AG04449 (cell line): ENCODE data around the gene MAP7D3.
"Not testable (repeated sequence)": the region's sequence is repeated elsewhere in the genome, so short reads cannot be mapped to it uniquely, and the experiment has no call there.

ENCODE experiments used
- CTCF ChIA-PET: fragments of 350-600 bp; formaldehyde crosslinking; extraction: SDS; loops from one replicate; lab custom pipeline; 2021; ENCODE audit warnings: antibody characterized with exemption; lab: Yijun Ruan, JAX
- POLR2A ChIA-PET: fragments of 400-600, 350-600 bp; formaldehyde crosslinking; extraction: SDS; loops from one replicate; lab custom pipeline; 2020; ENCODE audit warnings: antibody characterized with exemption, inconsistent platforms; lab: Yijun Ruan, JAX
- DNase-seq: peaks from one replicate; pipeline ENCODE4 v3.0.0-alpha.2; 2010; ENCODE audit warnings: low read depth, low spot score
- H3K4me3 ChIP-seq: 2 replicates; pipeline ENCODE4 v1.5.1; 2011; ENCODE audit warnings: low read depth, mild to moderate bottlenecking, control low read depth, low read length
- TF ChIP-seq, protein P1 (sequence below): IDR thresholded peaks from one replicate; pipeline ENCODE4 v1.5.1; 2011; ENCODE audit warnings: mild to moderate bottlenecking, moderate library complexity, low read length, control low read depth, inconsistent platforms; ENCODE audit not compliant: insufficient read depth; ENCODE audit errors: missing control alignments

MAP7D3 gene, protein sequence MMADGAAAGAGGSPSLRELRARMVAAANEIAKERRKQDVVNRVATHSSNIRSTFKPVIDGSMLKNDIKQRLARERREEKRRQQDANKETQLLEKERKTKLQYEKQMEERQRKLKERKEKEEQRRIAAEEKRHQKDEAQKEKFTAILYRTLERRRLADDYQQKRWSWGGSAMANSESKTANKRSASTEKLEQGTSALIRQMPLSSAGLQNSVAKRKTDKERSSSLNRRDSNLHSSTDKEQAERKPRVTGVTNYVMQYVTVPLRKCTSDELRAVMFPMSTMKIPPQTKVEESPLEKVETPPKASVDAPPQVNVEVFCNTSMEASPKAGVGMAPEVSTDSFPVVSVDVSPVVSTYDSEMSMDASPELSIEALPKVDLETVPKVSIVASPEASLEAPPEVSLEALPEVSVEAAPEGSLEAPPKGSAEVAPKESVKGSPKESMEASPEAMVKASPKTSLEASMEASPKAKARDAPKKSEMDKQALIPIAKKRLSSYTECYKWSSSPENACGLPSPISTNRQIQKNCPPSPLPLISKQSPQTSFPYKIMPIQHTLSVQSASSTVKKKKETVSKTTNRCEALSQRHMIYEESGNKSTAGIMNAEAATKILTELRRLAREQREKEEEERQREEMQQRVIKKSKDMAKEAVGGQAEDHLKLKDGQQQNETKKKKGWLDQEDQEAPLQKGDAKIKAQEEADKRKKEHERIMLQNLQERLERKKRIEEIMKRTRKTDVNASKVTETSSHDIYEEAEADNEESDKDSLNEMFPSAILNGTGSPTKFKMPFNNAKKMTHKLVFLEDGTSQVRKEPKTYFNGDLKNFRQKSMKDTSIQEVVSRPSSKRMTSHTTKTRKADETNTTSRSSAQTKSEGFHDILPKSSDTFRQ

GRCh38 chrX:136251041-136251991 is at the start of gene MAP7D3:
TSS of gene MAP7D3 (minus strand) at chrX:136251400. CDS start at chrX:136251358, 42 bp downstream.
- TF ChIP-seq, protein P1, sequence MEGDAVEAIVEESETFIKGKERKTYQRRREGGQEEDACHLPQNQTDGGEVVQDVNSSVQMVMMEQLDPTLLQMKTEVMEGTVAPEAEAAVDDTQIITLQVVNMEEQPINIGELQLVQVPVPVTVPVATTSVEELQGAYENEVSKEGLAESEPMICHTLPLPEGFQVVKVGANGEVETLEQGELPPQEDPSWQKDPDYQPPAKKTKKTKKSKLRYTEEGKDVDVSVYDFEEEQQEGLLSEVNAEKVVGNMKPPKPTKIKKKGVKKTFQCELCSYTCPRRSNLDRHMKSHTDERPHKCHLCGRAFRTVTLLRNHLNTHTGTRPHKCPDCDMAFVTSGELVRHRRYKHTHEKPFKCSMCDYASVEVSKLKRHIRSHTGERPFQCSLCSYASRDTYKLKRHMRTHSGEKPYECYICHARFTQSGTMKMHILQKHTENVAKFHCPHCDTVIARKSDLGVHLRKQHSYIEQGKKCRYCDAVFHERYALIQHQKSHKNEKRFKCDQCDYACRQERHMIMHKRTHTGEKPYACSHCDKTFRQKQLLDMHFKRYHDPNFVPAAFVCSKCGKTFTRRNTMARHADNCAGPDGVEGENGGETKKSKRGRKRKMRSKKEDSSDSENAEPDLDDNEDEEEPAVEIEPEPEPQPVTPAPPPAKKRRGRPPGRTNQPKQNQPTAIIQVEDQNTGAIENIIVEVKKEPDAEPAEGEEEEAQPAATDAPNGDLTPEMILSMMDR = no peak
- no peak for DNase-seq
- ChIA-PET POLR2A (interaction anchor here (1.0 kb wide), 1 partner anchor 37 kb away, joined by 4 read pairs; no protein-coding TSS in a partner anchor), CTCF (no interaction called here)
- H3K4me3 ChIP-seq = peak within 1 kb of the TSS; percentile 67

- CTCF ChIA-PET, POLR2A ChIA-PET, H3K4me3 ChIP-seq, DNase-seq: not testable (repeated sequence)
These were observed 49.5 kb upstream of the MAP7D3 start, which contains the start of gene ADGRG4 for GRCh38 chrX:136300721-136301120. TSS of gene ADGRG4 (plus strand) at chrX:136300963. CDS start at chrX:136308778, 7,815 bp downstream.

DNA sequence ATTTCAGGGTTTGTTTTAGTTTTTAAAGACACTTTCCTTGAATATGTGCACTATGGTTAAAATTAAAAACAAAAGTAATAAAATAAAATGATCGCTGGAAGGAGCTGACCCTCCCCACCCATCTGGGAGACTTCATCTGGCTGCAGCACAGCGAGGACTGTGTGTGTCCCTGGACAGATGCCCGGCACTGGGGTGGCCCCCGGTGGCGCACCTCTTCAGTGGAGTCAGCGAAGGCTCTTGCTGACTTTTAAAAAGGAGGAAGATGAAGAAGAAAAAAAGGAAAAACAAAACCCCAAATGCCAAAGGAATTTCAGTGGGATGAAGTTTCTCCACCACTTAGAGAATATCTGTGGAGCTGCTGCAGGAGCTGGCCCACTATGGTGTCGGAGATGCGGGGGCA is 44.2 kb upstream of the MAP7D3 start:
- TF ChIP-seq, protein P1 = no peak
- H3K4me3 ChIP-seq = no peak overlapping the region
- ChIA-PET CTCF (no interaction called here), POLR2A (no interaction called here)
- no peak for DNase-seq

DNA sequence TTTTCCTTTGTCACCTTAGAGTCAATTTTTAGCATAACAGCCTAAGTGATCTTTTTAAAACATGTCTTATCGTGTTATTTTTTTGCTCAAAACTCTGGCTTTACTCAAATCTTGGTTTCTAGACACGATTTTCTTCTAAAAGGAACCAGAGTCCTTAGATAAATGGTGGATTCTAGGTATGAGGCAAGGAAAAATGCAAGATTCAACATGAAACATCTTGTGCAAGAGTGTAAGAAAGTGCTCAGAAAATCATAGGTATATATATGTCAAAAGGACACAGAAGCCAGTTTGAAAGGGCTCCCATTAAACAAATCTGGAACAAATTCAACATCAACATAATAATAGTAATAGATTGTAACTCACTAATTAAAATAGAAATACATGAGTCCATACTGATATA is 41.5 kb upstream of the MAP7D3 start:
- CTCF ChIA-PET = no interaction called here
- TF ChIP-seq, protein P1 = no peak
- POLR2A ChIA-PET = no interaction called here
- no peak overlapping the region for H3K4me3 ChIP-seq
- DNase-seq = no peak

GRCh38 chrX:136291824-136292223 is 40.6 kb upstream of the MAP7D3 start:
- CTCF ChIA-PET = no interaction called here
- no peak for DNase-seq
- POLR2A ChIA-PET = no interaction called here

GRCh38 chrX:136286375-136286774 is 35.2 kb upstream of the MAP7D3 start:
- POLR2A ChIA-PET, DNase-seq, H3K4me3 ChIP-seq, CTCF ChIA-PET: not testable (repeated sequence)

More at GRCh38 chrX:136291824-136292223, 40.6 kb upstream of the MAP7D3 start:
- TF ChIP-seq, protein P1 = no peak
- no peak overlapping the region for H3K4me3 ChIP-seq
